ENCODE measurements around the gene OBP2A.

GRCh38 chr9:135582966-135583687 is 37.2 kb downstream of the OBP2A start:
- TF ChIP-seq CTCF (conservative IDR thresholded peaks at IDR 0.05 in 1 of 2, IDR thresholded peaks at IDR 0.05 in 1 of 2; ENCODE audit: low read depth in 1 of 2, low read length in 2 of 2) (no peak), EZH2 (IDR thresholded peaks at IDR 0.05; ENCODE audit: low read length, missing control alignments) (no peak)

All from fibroblast of lung (primary cell).